Prostate gland (tissue), 2 donors: ENCODE data around the gene TMEM235. TPM values are rescaled to one million over a fixed set of nuclear protein-coding genes. Genes with fewer than 3 reads are reported as not detected.

Experiments
- DNase-seq: peaks from one replicate; pipeline ENCODE4 v3.0.0-alpha.2; 2019; ENCODE audit warnings: low spot score
- H3K27ac ChIP-seq, 2 donors: fragments of 200-600 bp; sonication (generic); 2 replicates each; pipeline ENCODE4 v1.5.1; 2017 to 2019
- H3K27me3 ChIP-seq: fragments of 200-600 bp; sonication (generic); replicated peaks from 2 replicates; pipeline ENCODE4 v1.5.1; 2019; ENCODE audit not compliant: insufficient read depth
- H3K36me3 ChIP-seq, 2 donors: fragments of 200-600 bp; sonication (generic); 1 replicate in 1 of 2; 2 replicates in 1 of 2; pipeline versions ENCODE4 v1.5.1 to v1.8.1; 2017 to 2019
- H3K4me1 ChIP-seq: fragments of 200-600 bp; sonication (generic); replicated peaks from 2 replicates; pipeline ENCODE4 v1.5.1; 2019
- H3K4me3 ChIP-seq, 2 donors: fragments of 200-600 bp; sonication (generic); 2 replicates each; pipeline ENCODE4 v1.5.1; 2017 to 2019
- H3K9me3 ChIP-seq: fragments of 200-600 bp; sonication (generic); 2 replicates; pipeline ENCODE4 v1.5.1; 2017
- CTCF ChIP-seq, 4 experiments: fragments of 200-600 bp in 2 of 4; fragments of 450-650 bp in 2 of 4; sonication (generic) in 2 of 4; IDR thresholded peaks; 1 replicate in 3 of 4; 2 replicates in 1 of 4; pipeline ENCODE4 v1.5.1; 2016 to 2019; ENCODE audit warnings: antibody characterized with exemption in 4 of 4, mild to moderate bottlenecking in 2 of 4, moderate library complexity in 2 of 4
- POLR2A ChIP-seq: fragments of 450-650 bp; IDR thresholded peaks from one replicate; pipeline ENCODE4 v1.6.1; 2016; ENCODE audit warnings: antibody characterized with exemption, mild to moderate bottlenecking
- POLR2AphosphoS5 ChIP-seq: sonication (generic); formaldehyde crosslinking; IDR thresholded peaks from one replicate; pipeline ENCODE4 v1.6.1; 2017; ENCODE audit warnings: antibody characterized with exemption
- WGBS: methylation state at CpG from one replicate; pipeline ENCODE4 v1.1.5; 2018; 5-methylcytosine and 5-hydroxymethylcytosine counted together
- intact Hi-C: fragments of 100-400 bp; cut with DNase I; formaldehyde crosslinking; loops from one replicate; pipeline ENCODE4 v1.14.2; 2022
- total RNA-seq, 2 donors: library from RNA; depleted of rRNA; stranded (reverse); fragments of >200 nt; gene quantifications; one replicate each; pipeline ENCODE4 v1.1.0, GENCODE V29; 2016

The TMEM235 gene
- total RNA-seq, 2 donors from 2014 or later: not detected

GRCh38 chr17:78228176-78228575, 3.3 kb upstream of the TMEM235 start:
- Histone ChIP-seq H3K27ac (no peak overlapping the region), H3K9me3 (no peaks in the 10 kb centered on the region), H3K4me3 (no peak overlapping the region), H3K4me1 (no peaks in the 10 kb centered on the region), H3K36me3 (no peaks in the 10 kb centered on the region), H3K27me3 (no peaks in the 10 kb centered on the region)
- WGBS: 80% methylated on average over 4 of the region's 4 CpGs
- TF ChIP-seq POLR2AphosphoS5: no peak
- TF ChIP-seq POLR2A: no peak
- TF ChIP-seq CTCF (IDR thresholded peaks at IDR 0.05): no peak
- DNase-seq: no peak
- intact Hi-C loops: no loop called here

- no peaks in the 10 kb centered on the region for H3K27me3 ChIP-seq
- H3K4me3 ChIP-seq: no peak overlapping the region
- 61% methylated on average over 13 of the region's 13 CpGs for WGBS
- intact Hi-C loops: no loop called here
- no peak for DNase-seq
- TF ChIP-seq CTCF (IDR thresholded peaks at IDR 0.05) (no peak), POLR2A (no peak), POLR2AphosphoS5 (no peak)
- no peaks in the 10 kb centered on the region for H3K4me1 ChIP-seq
- H3K9me3 ChIP-seq: no peaks in the 10 kb centered on the region
- H3K27ac ChIP-seq: no peak overlapping the region
- no peaks in the 10 kb centered on the region for H3K36me3 ChIP-seq
Observed at GRCh38 chr17:78230252-78230962, 1.0 kb upstream of the TMEM235 start.

- no peaks in the 10 kb centered on the region for H3K36me3 ChIP-seq
- WGBS: 21% methylated on average over 40 of the region's 55 CpGs
- H3K4me3 ChIP-seq: no peak overlapping the region
- H3K9me3 ChIP-seq: no peaks in the 10 kb centered on the region
- intact Hi-C loops: no loop called here
- H3K27me3 ChIP-seq: no peaks in the 10 kb centered on the region
- no peak for TF ChIP-seq CTCF (IDR thresholded peaks at IDR 0.05)
- TF ChIP-seq POLR2AphosphoS5: no peak
- no peak for TF ChIP-seq POLR2A
- no peak overlapping the region for H3K27ac ChIP-seq
- H3K4me1 ChIP-seq: no peaks in the 10 kb centered on the region
- no peak for DNase-seq
Observed at GRCh38 chr17:78231991-78232858, 794 bp downstream of the TMEM235 start.

- no peak for DNase-seq
- Histone ChIP-seq H3K9me3 (no peaks in the 10 kb centered on the region), H3K27ac (no peak overlapping the region), H3K4me3 (no peak overlapping the region), H3K27me3 (no peaks in the 10 kb centered on the region), H3K4me1 (no peaks in the 10 kb centered on the region), H3K36me3 (no peaks in the 10 kb centered on the region)
- WGBS: 96% methylated on average over 2 of the region's 2 CpGs
- intact Hi-C loops: no loop called here
- no peak for TF ChIP-seq CTCF (IDR thresholded peaks at IDR 0.05)
- TF ChIP-seq POLR2A: no peak
- no peak for TF ChIP-seq POLR2AphosphoS5
Observed at GRCh38 chr17:78232859-78233173, 1.4 kb downstream of the TMEM235 start.

GRCh38 chr17:78233678-78234077, 2.2 kb downstream of the TMEM235 start:
- Histone ChIP-seq H3K27me3 (no peaks in the 10 kb centered on the region), H3K27ac (no peak overlapping the region), H3K4me1 (no peaks in the 10 kb centered on the region), H3K36me3 (no peaks in the 10 kb centered on the region), H3K9me3 (no peaks in the 10 kb centered on the region), H3K4me3 (no peak overlapping the region)
- TF ChIP-seq CTCF (IDR thresholded peaks at IDR 0.05) (no peak), POLR2AphosphoS5 (no peak), POLR2A (no peak)
- intact Hi-C loops: no loop called here
- DNase-seq: no peak
- WGBS: 95% methylated on average over 10 of the region's 10 CpGs
